ENCODE measurements around the gene PHYHD1.

The PHYHD1 gene

DNA sequence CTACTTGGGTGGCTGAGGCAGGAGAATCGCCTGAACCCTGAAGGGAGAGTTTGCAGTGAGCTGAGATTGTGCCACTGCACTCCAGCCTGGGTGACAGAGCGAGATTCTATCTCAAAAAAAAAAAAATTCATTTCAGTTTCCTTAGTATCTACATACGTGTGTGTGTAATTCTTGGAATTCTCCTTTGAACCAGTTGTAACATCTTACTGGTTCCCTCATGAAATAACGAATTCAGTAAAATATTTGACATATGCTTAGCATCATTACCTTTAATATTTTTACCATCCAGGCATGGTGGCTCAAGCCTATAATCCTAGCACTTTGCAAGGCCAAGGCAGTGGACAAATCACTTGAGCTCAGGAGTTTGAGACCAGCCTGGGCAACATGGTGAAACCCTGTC is 8.8 kb downstream of the PHYHD1 start:
- Histone ChIP-seq H4K8ac (ENCODE audit: low read length) (no peak overlapping the region), H3K9me3 (ENCODE audit: control insufficient read depth, low read length) (no peaks in the 10 kb centered on the region), H3K4me3 (ENCODE audit: insufficient read depth in 1 of 2, low read depth in 1 of 2, low read length in 2 of 2) (no peak overlapping the region), H2BK5ac (ENCODE audit: low read depth, low read length, poor library complexity, severe bottlenecking) (no peak overlapping the region), H2AK5ac (ENCODE audit: low read length, severe bottlenecking) (no peak overlapping the region), H3K23ac (ENCODE audit: low read length in 2 of 2) (no peak overlapping the region), H4K91ac (ENCODE audit: low read length) (no peak overlapping the region), H3K4me2 (ENCODE audit: low read length, poor library complexity, severe bottlenecking) (no peak overlapping the region), H3K18ac (ENCODE audit: low read depth in 1 of 2, low read length in 2 of 2) (no peak overlapping the region), H3K9ac (ENCODE audit: low read length) (no peak overlapping the region), H2BK15ac (ENCODE audit: low read depth, poor library complexity, severe bottlenecking) (no peak overlapping the region), H2BK12ac (ENCODE audit: low read length in 2 of 2) (no peak overlapping the region), H3K36me3 (ENCODE audit: control insufficient read depth in 1 of 2, insufficient read depth in 2 of 2, low read depth in 1 of 2, low read length in 2 of 2) (peaks cover 0 to 5% of the 10 kb centered on the region in 2 experiments), H3K79me1 (replicated peaks; ENCODE audit: low read length, poor library complexity, severe bottlenecking) (peaks cover 6% of the 10 kb centered on the region), H2AFZ (ENCODE audit: low read depth, low read length) (no peak overlapping the region), H2BK120ac (ENCODE audit: low read depth, low read length) (no peak overlapping the region), H3K4me1 (ENCODE audit: control insufficient read depth, insufficient read depth, low read depth, low read length) (peaks cover 3% of the 10 kb centered on the region), H3K27me3 (ENCODE audit: control insufficient read depth in 1 of 2, insufficient read depth in 1 of 2, low read length in 2 of 2) (no peaks in the 10 kb centered on the region), H3K4ac (ENCODE audit: low read depth in 1 of 2, low read length in 2 of 2) (no peak overlapping the region), H3K14ac (ENCODE audit: low read length in 2 of 2) (no peak overlapping the region), H3K27ac (ENCODE audit: low read length, poor library complexity, severe bottlenecking) (no peak overlapping the region)
- no peak for DNase-seq
- WGBS = 84% methylated on average over 3 of the region's 4 CpGs

DNA sequence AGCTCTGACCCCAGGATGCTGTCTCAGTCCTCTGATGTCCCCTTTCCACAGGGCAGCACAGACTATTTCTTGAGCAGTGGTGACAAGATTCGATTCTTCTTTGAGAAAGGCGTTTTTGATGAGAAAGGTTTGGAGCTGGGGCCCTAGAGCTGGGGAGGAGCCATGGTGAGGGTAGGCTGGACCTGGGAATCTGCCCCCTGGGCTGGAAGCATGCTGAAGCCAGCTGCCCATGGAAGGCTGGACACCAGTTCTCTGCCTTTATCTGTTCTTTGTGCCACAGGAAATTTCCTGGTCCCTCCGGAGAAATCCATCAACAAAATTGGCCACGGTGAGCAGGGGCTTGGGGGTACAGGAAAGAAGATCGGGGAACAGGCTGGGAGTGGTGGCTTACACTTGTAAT is 12.9 kb downstream of the PHYHD1 start:
- H3K9ac ChIP-seq (ENCODE audit: low read length) = no peak overlapping the region
- peaks cover 9 to 10% of the 10 kb centered on the region in 2 experiments for H3K36me3 ChIP-seq (ENCODE audit: control insufficient read depth in 1 of 2, insufficient read depth in 2 of 2, low read depth in 1 of 2, low read length in 2 of 2)
- H4K91ac ChIP-seq (ENCODE audit: low read length) = no peak overlapping the region
- H2BK12ac ChIP-seq (ENCODE audit: low read length in 2 of 2) = no peak overlapping the region
- no peak overlapping the region for H3K4me2 ChIP-seq (ENCODE audit: low read length, poor library complexity, severe bottlenecking)
- no peak overlapping the region for H2AK5ac ChIP-seq (ENCODE audit: low read length, severe bottlenecking)
- H2BK15ac ChIP-seq (ENCODE audit: low read depth, poor library complexity, severe bottlenecking) = no peak overlapping the region
- no peak for DNase-seq
- H3K4me1 ChIP-seq (ENCODE audit: control insufficient read depth, insufficient read depth, low read depth, low read length) = no peaks in the 10 kb centered on the region
- H3K79me1 ChIP-seq (replicated peaks; ENCODE audit: low read length, poor library complexity, severe bottlenecking) = no peaks in the 10 kb centered on the region
- no peak overlapping the region for H3K4ac ChIP-seq (ENCODE audit: low read depth in 1 of 2, low read length in 2 of 2)
- no peak overlapping the region for H3K14ac ChIP-seq (ENCODE audit: low read length in 2 of 2)
- no peak overlapping the region for H2BK5ac ChIP-seq (ENCODE audit: low read depth, low read length, poor library complexity, severe bottlenecking)
- no peak overlapping the region for H4K8ac ChIP-seq (ENCODE audit: low read length)
- no peak overlapping the region for H3K18ac ChIP-seq (ENCODE audit: low read depth in 1 of 2, low read length in 2 of 2)
- no peak overlapping the region for H3K4me3 ChIP-seq (ENCODE audit: insufficient read depth in 1 of 2, low read depth in 1 of 2, low read length in 2 of 2)
- no peak overlapping the region for H3K27ac ChIP-seq (ENCODE audit: low read length, poor library complexity, severe bottlenecking)
- no peak overlapping the region for H2AFZ ChIP-seq (ENCODE audit: low read depth, low read length)
- no peaks in the 10 kb centered on the region for H3K27me3 ChIP-seq (ENCODE audit: control insufficient read depth in 1 of 2, insufficient read depth in 1 of 2, low read length in 2 of 2)
- H2BK120ac ChIP-seq (ENCODE audit: low read depth, low read length) = no peak overlapping the region
- H3K23ac ChIP-seq (ENCODE audit: low read length in 2 of 2) = no peak overlapping the region
- H3K9me3 ChIP-seq (ENCODE audit: control insufficient read depth, low read length) = no peaks in the 10 kb centered on the region
- 92% methylated on average over 5 of the region's 5 CpGs for WGBS

DNA sequence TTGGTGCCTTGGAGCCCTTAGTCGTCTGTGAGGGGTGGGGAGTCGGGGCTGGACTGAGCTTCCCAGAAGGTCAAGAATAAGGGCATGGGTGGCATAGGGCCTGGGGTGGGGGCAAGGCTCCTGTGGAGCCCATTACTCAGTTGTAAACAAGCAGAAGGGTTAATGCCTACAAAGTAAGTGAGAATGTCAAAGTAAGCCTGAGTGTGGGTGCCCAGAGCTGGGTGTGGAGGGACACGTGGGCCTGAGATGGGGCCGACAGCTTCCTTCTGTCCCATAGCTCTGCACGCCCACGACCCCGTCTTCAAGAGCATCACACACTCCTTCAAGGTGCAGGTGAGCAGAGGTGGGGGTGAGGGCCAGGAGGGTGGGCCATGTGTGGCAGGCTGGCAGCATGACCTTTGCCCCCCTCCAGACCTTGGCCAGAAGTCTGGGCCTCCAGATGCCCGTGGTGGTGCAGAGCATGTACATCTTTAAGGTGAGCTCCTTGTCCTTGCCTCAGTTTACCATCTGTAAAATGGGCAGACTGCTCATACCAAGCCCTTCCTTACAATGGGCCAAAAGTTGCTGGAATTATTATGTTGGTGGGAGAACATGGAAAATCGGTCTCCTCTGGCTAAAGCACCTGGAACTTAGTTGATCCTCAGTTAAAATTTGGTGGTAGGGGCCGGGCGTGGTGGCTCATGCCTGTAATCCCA is 15.5 kb downstream of the PHYHD1 start:
- Histone ChIP-seq H3K23ac (ENCODE audit: low read length in 2 of 2) (no peak overlapping the region), H3K79me1 (replicated peaks; ENCODE audit: low read length, poor library complexity, severe bottlenecking) (no peaks in the 10 kb centered on the region), H2BK120ac (ENCODE audit: low read depth, low read length) (no peak overlapping the region), H3K18ac (ENCODE audit: low read depth in 1 of 2, low read length in 2 of 2) (no peak overlapping the region), H3K4me3 (ENCODE audit: insufficient read depth in 1 of 2, low read depth in 1 of 2, low read length in 2 of 2) (no peak overlapping the region), H4K8ac (ENCODE audit: low read length) (no peak overlapping the region), H3K9ac (ENCODE audit: low read length) (no peak overlapping the region), H3K36me3 (ENCODE audit: control insufficient read depth in 1 of 2, insufficient read depth in 2 of 2, low read depth in 1 of 2, low read length in 2 of 2) (peaks cover 11 to 15% of the 10 kb centered on the region in 2 experiments), H2AFZ (ENCODE audit: low read depth, low read length) (no peak overlapping the region), H2BK12ac (ENCODE audit: low read length in 2 of 2) (no peak overlapping the region), H2BK15ac (ENCODE audit: low read depth, poor library complexity, severe bottlenecking) (no peak overlapping the region), H3K14ac (ENCODE audit: low read length in 2 of 2) (no peak overlapping the region), H2AK5ac (ENCODE audit: low read length, severe bottlenecking) (no peak overlapping the region), H3K9me3 (ENCODE audit: control insufficient read depth, low read length) (no peaks in the 10 kb centered on the region), H2BK5ac (ENCODE audit: low read depth, low read length, poor library complexity, severe bottlenecking) (no peak overlapping the region), H3K27me3 (ENCODE audit: control insufficient read depth in 1 of 2, insufficient read depth in 1 of 2, low read length in 2 of 2) (no peaks in the 10 kb centered on the region), H3K4me2 (ENCODE audit: low read length, poor library complexity, severe bottlenecking) (no peak overlapping the region), H3K4me1 (ENCODE audit: control insufficient read depth, insufficient read depth, low read depth, low read length) (no peaks in the 10 kb centered on the region), H4K91ac (ENCODE audit: low read length) (no peak overlapping the region), H3K27ac (ENCODE audit: low read length, poor library complexity, severe bottlenecking) (no peak overlapping the region), H3K4ac (ENCODE audit: low read depth in 1 of 2, low read length in 2 of 2) (no peak overlapping the region)
- no peak for DNase-seq
- 93% methylated on average over 10 of the region's 11 CpGs for WGBS

DNA sequence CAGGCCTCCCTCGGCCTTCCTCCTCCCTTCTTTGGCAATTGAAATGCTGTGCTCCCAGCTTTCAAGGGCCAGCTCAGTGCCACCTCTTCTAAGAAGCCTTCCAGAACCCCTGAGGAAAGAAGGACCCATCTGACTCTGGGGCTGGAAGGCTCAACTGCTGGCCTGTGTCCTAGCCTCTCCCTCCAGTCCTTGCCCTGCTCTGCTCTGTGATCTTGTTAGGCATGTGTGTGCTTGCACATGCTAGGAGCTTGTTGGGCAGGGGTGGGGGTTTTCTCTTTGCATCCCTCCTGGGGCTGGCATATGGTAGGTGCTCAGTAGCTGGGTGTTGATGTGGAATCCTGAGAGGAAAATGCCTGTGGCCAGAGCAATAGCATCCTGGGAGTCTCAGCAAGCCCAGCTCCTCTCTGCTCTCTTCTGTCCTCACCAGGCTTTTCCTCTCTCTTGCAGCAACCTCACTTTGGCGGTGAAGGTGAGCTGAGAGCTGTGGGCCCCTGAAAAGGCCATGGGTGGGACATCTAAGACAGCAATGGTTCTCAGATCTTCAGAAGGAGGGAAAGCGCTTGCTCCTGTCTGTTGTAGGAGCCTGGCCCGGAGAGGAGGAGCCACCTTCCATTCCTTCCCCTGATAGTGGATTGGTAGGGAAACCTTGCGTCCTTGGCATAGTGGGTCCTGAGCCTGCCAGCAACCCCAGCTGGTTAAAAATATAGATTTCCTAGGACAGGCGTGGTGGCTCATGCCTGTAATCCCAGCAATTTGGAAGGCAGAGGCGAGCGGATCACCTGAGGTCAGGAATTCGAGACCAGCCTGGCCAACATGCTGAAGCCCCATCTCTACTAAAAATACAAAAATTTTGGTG is 16.8 kb downstream of the PHYHD1 start:
- Histone ChIP-seq H3K4me3 (ENCODE audit: insufficient read depth in 1 of 2, low read depth in 1 of 2, low read length in 2 of 2) (no peak overlapping the region), H3K18ac (ENCODE audit: low read depth in 1 of 2, low read length in 2 of 2) (no peak overlapping the region), H2BK120ac (ENCODE audit: low read depth, low read length) (no peak overlapping the region), H2BK5ac (ENCODE audit: low read depth, low read length, poor library complexity, severe bottlenecking) (no peak overlapping the region), H3K79me1 (replicated peaks; ENCODE audit: low read length, poor library complexity, severe bottlenecking) (peaks cover 3% of the 10 kb centered on the region), H3K9ac (ENCODE audit: low read length) (no peak overlapping the region), H3K27ac (ENCODE audit: low read length, poor library complexity, severe bottlenecking) (no peak overlapping the region), H2BK15ac (ENCODE audit: low read depth, poor library complexity, severe bottlenecking) (no peak overlapping the region), H3K4me1 (ENCODE audit: control insufficient read depth, insufficient read depth, low read depth, low read length) (peaks cover 1% of the 10 kb centered on the region), H2AFZ (ENCODE audit: low read depth, low read length) (no peak overlapping the region), H2AK5ac (ENCODE audit: low read length, severe bottlenecking) (no peak overlapping the region), H3K14ac (ENCODE audit: low read length in 2 of 2) (no peak overlapping the region), H3K4me2 (ENCODE audit: low read length, poor library complexity, severe bottlenecking) (no peak overlapping the region), H3K27me3 (ENCODE audit: control insufficient read depth in 1 of 2, insufficient read depth in 1 of 2, low read length in 2 of 2) (no peaks in the 10 kb centered on the region), H3K4ac (ENCODE audit: low read depth in 1 of 2, low read length in 2 of 2) (no peak overlapping the region), H3K9me3 (ENCODE audit: control insufficient read depth, low read length) (no peaks in the 10 kb centered on the region), H4K91ac (ENCODE audit: low read length) (no peak overlapping the region), H3K23ac (ENCODE audit: low read length in 2 of 2) (no peak overlapping the region), H2BK12ac (ENCODE audit: low read length in 2 of 2) (no peak overlapping the region), H3K36me3 (ENCODE audit: control insufficient read depth in 1 of 2, insufficient read depth in 2 of 2, low read depth in 1 of 2, low read length in 2 of 2) (peaks cover 20 to 24% of the 10 kb centered on the region in 2 experiments), H4K8ac (ENCODE audit: low read length) (no peak overlapping the region)
- DNase-seq = no peak
- 97% methylated on average over 9 of the region's 9 CpGs for WGBS

All from mesenchymal stem cell (in vitro differentiated cells and primary cell).